SIG-M5 (cell line): ENCODE results near the gene SERGEF.

Experiments
- DNase-seq: peaks from one replicate; lab custom pipeline; 2025; lab: John Stamatoyannopoulos, UW

Gene SERGEF

DNA sequence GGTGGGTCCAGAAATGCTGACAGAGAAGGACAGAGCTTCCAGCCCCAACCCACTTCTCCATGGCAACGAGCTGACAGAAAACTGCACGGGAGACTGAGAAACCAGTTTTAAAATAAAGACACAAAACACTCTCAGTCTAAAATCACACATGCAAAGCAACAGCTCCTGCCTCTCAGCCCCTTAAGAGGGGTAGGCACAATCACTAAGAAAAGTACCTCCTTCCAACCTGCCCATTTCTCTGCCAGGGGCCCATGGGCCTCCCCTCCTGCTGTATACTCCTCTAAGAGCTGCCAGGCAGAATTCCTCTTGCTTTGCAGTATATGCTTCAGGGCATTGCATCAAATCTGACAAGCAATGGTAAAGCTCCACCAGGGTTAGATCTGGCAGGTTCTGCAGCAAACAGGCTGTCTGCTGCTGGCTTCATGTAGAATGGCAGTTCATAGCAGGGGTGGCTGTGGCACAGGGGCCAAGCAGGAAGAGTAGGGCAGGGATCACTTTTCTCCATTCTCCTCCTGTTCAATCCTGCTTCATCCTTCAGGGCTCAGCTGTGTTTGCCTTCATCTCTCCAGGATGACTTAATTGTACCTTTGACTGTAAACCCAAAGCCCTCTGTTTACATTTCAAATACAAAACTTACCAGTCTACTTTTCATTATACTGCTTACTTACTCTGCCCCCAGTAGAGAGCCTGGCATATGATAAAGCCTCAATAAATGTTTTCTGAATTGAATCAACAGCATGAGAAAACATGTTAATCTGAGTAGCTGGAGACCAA is 200.6 kb downstream of the SERGEF start:
- DNase-seq = no peak

GRCh38 chr11:17811352-17811751 is 201.5 kb downstream of the SERGEF start:
- no peak for DNase-seq

DNA sequence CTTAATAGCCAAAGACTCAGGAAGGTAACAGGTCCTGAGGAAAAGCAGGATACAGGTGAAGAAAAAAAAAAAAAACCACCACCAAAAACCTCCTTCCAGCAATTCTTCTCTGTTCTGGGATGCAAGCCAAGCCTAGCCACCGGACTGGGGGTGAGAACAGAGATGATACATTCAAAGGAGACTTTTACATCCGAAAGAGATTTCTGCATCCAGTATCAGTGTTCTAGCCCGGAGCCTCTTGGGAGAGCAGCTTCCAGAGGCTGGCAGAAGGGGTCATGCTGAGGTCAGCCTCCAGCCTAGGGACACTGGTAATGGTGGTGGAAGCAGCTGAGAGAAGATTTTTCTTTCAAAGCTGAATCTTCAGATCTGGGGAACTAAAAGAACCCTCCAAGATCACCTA is 202.1 kb downstream of the SERGEF start:
- DNase-seq = no peak

DNA sequence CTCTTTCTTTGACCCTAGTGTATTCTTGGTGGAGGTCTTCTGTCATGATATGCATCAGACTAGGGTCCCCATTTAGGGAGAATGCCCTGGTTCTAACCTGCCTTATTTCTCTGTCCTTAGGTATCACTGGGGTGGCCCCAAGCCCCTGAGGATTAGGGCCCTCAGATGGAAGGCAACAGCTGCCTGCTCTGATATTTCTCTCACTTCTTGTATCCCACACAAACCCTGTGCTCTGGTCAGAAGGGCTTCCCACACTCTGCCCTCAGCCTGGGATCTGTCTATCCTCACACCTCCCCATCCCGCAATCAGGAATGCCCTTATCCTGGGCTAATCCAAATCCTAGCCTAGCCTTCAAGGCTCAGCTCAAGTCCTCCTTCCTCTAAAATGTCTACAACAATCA is 202.8 kb downstream of the SERGEF start:
- DNase-seq = no peak

- DNase-seq = no peak
Observed at GRCh38 chr11:17807034-17807433, 205.8 kb downstream of the SERGEF start.

DNA sequence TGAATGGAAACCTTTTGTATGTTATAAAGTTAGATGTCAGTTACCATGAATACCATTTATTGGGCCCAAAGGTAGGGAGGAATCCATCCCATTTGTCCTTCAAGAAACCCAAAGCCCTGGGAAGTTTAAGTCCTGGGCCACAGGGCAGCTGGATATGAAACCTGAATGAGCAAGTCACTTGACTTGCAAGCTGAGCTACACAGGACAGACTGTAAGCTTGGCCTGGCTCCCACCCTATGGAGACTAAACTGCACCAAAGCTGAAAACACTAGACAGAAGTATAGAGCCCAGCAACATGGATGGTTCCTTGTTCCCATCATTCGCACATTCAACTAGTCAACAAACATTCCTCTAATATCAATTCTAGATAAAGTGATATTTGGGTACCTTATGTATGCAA is 207.0 kb downstream of the SERGEF start:
- no peak for DNase-seq

GRCh38 chr11:17805043-17805442 is 207.8 kb downstream of the SERGEF start:
- no peak for DNase-seq

- DNase-seq = no peak
Observed at GRCh38 chr11:17803754-17804334, 209.0 kb downstream of the SERGEF start.

DNA sequence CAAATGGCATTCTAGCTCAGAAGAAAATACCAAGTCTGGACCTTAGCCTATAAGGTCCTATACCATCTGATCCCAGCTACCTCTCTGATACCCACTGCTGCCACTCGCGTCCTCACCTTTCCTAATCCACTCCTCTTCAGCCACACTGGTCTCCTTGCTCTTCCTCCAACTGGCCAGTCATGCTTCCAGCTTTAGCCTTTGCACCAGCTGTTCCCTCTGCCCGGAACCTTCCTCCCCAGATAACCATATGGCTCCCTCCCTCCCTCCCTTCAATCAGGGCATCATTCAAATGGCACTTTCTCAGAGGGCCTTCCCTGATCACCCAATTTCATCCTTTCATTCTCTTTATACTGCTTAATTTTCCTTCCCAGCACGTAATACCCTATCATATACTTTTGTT is 210.4 kb downstream of the SERGEF start:
- DNase-seq = no peak

DNA sequence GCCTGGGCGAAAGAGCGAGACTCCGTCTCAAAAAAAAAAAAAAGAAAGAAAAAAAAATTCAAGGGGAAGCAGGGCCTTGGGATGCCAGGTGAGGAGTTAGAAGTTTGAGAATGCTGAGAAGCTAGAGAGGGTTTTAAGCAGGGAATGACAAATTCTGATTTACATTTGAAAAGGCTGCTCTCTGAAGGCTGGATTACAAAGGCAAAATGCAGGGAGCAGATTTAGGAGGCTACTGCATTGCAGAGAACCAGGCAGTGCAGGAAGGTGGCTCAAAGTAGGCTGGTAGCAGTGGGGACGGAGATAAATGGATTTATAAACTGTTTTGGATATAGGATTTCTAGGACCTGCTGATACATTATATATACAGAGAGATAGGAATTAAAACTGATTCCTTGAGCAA is 211.7 kb downstream of the SERGEF start:
- no peak for DNase-seq

DNA sequence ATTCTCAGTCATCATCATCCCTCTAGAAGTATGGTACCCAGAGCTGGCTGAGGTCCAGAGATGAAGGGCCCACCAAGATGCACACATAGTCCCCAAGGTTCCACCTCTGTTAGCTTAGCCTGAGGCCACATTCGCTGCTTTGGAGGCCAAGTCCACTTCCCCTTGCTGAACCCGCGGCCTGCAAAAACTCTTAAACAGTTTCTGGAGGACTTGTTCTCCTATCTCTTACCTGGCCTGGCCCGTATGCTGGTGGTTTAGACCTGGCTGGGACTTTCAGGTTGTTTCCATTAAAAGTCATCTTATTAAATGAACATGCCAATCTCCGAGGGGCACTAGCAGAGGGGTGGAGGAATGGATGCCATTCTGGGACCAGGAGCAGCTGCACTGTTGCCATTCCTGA is 213.7 kb downstream of the SERGEF start:
- DNase-seq = no peak

GRCh38 chr11:17798716-17799115 is 214.1 kb downstream of the SERGEF start:
- DNase-seq = no peak

- no peak for DNase-seq
Observed at GRCh38 chr11:17798253-17798652, 214.6 kb downstream of the SERGEF start.

GRCh38 chr11:17796154-17796553 is 216.7 kb downstream of the SERGEF start:
- no peak for DNase-seq

DNA sequence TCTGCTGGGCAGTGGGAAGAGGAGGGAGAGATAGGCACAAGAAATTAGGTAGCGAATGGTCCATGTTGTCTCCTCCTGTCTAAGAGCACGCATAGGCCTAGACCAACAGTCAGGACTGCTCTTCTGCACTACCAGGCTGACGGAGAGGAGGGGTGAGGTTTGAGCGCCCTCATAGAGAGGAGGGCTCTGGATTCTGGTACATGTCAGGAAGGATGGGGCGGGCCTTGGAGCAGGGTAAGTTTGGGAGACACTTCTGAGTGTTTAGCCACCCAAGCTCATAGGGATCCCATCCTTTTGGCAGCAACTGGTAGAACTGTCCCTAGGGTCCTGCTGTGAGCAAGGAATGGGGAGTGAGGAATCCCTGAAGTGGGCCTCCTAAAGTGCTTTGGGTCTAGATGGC is 217.9 kb downstream of the SERGEF start:
- DNase-seq = no peak

DNA sequence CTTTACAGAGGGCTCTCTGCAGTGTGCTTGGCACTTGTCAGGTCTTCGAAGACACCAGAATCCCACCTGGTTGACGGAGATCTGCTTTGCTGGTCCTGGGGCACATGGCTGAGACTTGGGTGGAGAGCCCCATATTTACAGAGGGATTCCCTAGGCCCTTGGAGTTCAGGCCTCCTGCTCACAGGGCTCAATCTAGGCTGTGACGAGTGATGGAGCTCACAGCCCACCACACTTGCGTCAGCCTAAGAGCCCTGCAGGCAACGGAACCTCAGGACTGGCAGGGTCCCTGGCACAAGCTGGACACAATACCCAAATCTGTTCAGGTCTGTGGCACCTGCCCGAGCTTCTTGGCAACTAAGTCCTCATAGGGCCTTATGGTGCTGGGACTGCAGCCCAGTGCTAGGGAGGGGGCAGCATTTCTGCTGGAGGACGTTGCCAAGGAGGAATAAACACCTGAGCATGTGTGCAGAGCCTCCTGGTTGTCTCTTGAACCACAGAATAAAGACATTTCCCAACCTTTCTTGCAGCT is 219.1 kb downstream of the SERGEF start:
- no peak for DNase-seq

DNA sequence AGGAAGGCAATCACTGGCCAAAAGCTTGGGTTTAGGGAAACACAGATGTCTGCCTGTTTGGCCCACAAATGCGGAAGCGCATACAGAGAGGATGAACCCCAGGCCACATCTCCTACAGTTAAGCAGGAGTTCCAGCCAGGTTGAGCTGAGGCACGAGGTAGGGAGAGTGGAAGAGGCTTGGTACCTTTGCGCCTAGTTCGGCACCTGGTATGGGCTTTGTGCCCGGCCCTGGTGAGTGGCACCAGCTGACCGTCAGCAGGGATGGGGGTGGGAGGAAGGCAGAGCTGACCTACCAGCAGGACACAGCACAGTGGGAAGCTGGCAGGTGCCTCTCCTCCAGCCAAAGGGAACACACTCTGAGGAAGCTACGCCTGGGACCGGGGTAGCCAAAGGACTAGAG is 220.7 kb downstream of the SERGEF start:
- DNase-seq = no peak

DNA sequence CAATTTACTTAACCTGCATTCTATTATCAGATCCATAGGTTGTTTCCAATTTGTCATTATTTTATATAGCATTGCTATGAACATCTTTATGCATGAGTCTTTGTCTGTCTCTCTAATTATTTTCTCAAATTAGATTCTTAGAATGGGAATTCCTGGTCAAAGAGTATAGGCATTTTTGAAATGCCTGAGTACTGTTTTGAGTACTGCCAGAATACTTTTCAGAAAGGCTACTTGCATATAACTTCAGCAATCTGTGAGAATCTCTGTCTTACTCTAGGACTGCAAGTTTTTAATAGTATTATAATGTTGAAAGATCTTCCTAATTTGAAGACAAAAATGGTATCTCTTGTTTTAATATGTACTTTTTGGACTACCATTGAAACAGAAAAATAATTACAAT is 221.7 kb downstream of the SERGEF start:
- DNase-seq = no peak

DNA sequence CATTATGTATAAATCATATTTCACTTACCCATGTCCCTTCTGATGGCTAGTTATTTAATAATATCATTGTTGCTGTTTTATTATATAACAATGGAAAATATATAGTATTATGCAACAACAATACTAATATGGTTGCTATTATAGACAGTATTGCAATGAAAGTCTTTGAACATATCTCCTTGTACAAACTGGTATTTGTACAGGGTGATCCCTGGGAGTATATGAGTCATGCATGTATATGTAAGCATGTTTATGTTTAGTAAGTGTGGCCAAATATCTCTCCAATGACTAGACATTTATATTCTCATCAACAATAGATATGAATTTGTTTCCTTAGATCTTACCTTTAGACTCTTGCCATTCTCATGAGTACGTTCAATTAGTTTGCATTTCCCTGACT is 222.4 kb downstream of the SERGEF start:
- no peak for DNase-seq

GRCh38 chr11:17788084-17788483 is 224.8 kb downstream of the SERGEF start:
- DNase-seq = no peak

DNA sequence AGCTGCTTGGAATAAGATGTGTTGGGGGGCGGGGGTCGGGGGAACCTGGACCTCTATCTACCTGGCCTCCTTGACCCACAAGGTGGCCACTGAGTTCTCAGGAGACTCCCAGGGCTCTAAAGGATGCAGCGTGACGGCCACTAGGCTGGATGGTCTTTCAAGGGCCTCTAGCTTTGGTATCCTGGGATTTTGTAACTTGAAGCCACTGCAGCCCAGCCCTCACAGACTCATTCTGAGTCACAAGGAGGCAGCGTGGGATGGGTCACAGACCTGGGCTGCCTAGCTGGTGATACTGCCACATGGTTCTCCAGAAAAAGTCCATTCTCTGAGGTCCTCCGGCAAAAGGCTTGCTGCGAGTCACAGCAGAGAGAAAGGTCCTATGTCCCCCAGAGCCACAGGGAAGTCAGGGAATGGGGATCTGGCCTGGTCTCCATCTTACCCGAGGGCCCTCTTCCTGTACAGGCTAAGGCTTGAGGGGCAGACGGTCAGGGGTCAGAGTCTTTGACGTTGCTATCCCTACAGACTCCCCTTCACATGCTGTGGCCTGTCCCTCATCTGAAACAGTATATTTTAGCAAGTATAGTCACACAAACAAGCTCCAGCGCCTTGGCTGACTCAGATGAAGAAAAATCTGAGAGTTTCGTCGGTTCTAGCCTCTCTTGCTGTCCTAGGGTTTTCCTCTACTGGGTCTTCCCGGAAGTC is 225.9 kb downstream of the SERGEF start:
- no peak for DNase-seq

DNA sequence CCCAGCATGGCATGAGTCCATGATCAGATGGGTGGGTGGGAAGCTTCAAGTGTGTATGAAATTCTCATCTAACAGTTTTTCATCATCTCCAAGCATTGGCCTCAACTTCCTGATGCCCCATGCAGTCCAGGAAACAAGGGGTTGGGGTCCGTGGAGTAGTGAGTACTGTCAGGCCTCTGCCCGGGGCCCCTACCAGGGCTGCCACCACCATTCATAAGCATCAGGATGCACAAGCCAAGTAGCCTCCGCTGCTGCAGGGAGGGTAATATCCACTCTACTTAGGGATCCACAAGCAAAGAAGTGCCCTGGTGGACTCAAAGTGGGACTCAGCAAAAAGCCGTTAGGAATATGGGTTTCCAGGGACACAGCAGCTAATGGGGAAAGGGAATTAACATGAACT is 229.0 kb downstream of the SERGEF start:
- DNase-seq = no peak
